Activated T-cell treated with anti-CD3 and anti-CD28 coated beads, Interleukin-2, amount 50 U/mL, for 48 hours (primary cell): ENCODE measurements around the gene KRTAP8-1.

Experiments used
- DNase-seq, 2 experiments: peaks; one replicate each; pipeline ENCODE4 v3.0.0-alpha.2; 2020

Gene KRTAP8-1, protein sequence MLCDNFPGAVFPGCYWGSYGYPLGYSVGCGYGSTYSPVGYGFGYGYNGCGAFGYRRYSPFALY

DNA sequence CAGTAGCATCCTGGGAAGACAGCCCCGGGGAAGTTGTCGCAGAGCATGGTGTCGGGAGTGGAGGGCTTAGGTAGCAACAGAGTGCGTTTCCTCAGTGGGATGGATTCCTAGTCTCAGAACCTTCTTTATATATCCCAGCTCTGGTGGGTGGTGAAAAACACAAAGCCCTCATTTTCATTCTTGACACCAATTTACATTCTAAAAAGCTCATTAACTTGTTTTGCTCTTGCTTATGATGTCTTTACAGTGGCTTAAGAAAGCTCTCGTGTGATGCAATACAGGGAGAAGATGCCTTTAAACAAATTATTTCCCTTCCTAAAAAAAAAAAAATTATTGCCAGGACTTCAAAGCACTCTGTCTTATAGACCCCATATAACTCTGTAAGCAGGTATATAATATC is at the start of gene KRTAP8-1:
Gene KRTAP8-1 (minus strand): TSS at position 101 of the 400 bp plus-strand sequence. CDS start 54 bp downstream, at position 47.
- DNase-seq, result no peak

DNA sequence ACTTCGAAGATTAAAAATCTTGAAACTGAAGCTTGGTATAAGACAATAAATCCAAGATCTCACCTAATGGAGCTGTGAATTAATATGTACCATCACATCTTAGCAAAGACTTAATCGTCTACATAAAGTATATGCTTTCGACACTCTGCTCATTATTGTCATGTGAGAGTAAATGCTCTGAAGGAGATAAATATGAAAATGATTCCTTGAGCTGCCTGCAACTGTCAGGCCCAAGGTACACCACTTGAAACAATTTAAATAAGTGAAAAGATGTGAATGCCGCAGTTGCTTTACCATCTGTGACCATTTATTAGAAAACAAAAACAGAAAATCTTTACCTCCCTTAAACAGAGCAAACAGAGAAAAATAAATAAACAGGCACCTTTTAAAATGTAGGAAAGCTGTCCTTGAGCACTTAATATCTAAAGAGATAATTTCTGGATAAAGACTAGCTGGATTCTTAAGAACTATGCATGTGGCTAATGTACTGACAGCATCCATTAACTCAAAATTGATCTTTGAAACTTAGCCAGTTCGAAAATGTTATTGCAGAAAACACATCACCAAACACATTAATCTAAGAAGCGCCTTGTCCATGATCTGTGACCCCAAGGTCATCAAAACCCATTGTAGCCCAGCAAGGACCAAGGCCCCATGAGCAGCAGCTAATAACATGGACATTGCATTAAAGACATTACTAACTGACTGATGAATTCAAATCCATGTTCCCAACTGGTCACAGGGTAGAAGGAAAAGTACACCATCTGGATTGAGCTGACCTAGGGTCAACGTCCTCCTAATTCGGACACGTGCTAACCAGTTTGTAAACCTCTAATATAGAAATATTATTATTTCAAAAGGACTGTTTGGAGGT is 34.8 kb upstream of the KRTAP8-1 start:
- DNase-seq, result no peak

DNA sequence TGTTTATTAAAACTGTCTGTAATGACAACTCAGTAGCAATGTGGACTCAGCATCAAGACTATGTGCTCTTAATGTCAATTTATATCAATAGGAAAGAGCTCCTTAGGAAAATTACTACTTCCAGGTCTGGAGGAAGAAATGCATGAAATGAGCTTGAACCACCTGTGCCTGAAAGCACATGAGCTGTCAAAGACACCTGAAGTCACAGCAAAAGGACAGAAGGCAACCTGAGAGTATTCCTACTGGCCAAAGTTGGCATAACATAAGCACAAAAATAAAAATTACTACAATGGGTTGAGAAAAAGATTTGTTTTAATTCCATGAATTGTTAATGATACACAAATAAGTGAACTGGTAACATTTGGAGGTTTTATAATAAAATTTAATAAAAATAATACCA is 29.9 kb upstream of the KRTAP8-1 start:
- no peak for DNase-seq

- peak; percentile 43 to 49 for DNase-seq
These were observed 26.2 kb upstream of the KRTAP8-1 start for GRCh38 chr21:30839304-30839703.

DNA sequence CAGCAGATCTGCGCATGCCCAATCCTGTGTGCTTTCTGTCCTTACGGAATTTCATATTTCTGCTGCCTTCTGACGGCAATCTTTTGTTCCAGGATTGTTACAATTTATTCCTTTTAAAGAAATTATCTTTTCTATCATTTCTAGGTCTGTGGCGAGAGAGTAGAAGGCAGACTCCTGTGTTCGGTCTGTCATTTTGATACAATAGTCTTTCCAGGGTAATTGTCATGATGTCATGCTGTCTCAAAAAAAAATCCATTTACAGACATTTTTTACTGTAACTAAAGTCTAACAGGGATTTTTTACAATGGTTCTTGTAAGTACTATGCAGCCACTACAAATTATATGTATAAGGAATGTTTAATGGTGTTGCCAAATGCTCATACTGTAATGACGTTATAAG is 25.5 kb upstream of the KRTAP8-1 start:
- no peak for DNase-seq

- DNase-seq, result peak; percentile 52 to 58
These were observed 18.2 kb upstream of the KRTAP8-1 start for GRCh38 chr21:30831194-30831765.

DNA sequence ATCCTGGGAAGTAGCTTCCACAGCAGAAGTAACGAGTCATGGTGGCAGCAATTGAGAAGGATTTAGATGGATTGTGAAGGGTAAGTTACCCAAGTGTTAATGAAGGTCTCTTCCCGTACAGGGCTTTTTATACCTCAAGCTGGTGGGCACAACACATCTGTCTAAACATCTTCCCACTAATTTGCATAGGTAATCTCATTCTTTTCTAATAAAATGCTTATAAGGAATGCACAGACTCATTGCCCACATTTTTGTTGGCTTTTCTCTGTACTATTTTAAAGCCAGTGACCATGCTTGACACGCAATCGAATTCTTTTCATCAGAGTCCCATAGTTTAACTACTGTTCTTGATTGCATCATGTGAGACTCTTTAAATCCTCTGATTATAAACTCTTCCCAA is 16.6 kb upstream of the KRTAP8-1 start, which contains the start of gene KRTAP7-1:
Gene KRTAP7-1 (minus strand): TSS at position 101 of the 400 bp plus-strand sequence. CDS start 61 bp downstream, at position 40.
- no peak for DNase-seq

DNA sequence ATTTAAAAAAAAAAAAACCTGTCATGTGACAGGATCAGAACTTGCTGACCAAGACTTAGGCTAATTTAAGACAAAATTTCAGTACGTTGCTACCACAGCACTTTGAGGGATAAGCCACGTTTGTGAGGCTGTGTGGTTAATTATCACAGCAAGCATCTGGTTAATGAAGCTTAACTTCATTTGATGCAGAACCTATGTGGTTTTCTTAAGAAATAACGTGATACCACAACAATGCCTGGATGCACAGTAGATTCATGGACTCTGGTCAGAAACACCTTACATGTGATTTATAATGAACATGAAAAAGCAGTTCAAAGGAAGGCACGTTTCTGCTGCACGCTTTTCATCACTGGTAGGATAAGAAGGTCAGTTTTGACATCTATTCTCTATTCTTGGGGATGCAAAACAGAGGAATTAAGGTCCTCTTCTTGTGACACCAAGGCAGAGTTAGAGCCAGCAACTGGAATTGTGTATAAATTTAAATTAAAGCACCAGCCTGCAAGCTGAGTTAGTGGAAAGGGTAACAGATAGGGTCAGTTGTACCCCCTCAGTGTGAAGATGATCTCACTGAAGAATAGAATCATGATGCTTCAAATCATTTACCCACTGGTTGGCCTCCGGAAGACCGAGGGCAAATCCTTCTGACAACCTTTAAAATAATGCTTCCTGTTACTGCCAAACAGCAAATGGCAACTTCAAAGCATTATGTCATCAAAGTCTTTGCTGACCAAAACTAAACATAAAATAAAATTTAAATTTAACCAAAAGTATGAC is 6.0 kb upstream of the KRTAP8-1 start:
- DNase-seq, result no peak

GRCh38 chr21:30800605-30801004 is 12.5 kb downstream of the KRTAP8-1 start:
- DNase-seq, result no peak

- no peak for DNase-seq
These were observed 19.3 kb downstream of the KRTAP8-1 start for GRCh38 chr21:30793581-30794314.

DNA sequence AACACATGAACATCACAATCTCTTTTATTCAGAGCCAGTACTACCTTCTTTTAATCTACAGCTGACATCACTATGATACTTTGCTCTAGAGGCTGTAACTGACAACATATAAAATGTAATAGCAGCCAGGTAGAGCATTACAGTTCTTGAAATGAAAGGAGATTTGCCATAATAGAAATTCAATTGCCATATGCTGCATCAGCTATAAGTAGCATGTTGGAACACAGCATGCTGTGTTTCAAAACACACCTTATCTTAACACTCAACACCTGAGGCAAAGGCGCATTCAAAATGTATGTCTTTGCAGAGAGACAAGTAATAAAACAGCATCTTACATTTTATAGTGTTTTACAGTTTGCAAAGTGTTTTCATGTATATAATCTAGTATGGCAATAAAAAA is 33.8 kb downstream of the KRTAP8-1 start:
- no peak for DNase-seq

GRCh38 chr21:30769724-30770431 is 43.2 kb downstream of the KRTAP8-1 start:
- no peak for DNase-seq
